Right lobe of liver (tissue), 6 donors: Measurements from ENCODE around the gene FAM241B. TPM values are rescaled to one million over a fixed set of nuclear protein-coding genes. Genes with fewer than 3 reads are reported as not detected.

ENCODE experiments used
- ATAC-seq, 4 donors: fragments of 200-7000 bp; cut with Tn5 transposase; one replicate each; pipeline ENCODE4 v1.9.1; 2020; ENCODE audit warnings: mild to moderate bottlenecking in 4 of 4, moderate library complexity in 4 of 4
- DNase-seq, 3 donors: peaks; one replicate each; pipeline ENCODE4 v3.0.0-alpha.2; 2020
- H3K27ac ChIP-seq, 3 donors: fragments of 200-600 bp; one replicate each; pipeline ENCODE4 v1.8.0; 2022
- H3K27me3 ChIP-seq, 2 donors: fragments of 200-600 bp; one replicate each; pipeline ENCODE4 v1.8.0; 2022
- H3K36me3 ChIP-seq, 4 donors: fragments of 200-600 bp; sonication (generic) in 1 of 4; one replicate each; pipeline versions ENCODE4 v1.5.1 to v1.8.0; 2017 to 2022; ENCODE audit warnings: control low read depth in 1 of 4
- H3K4me1 ChIP-seq, 4 donors: fragments of 200-600 bp; sonication (generic) in 1 of 4; one replicate each; pipeline versions ENCODE4 v1.5.1 to v1.8.0; 2017 to 2022; ENCODE audit warnings: control low read depth in 1 of 4
- H3K4me3 ChIP-seq, 3 donors: fragments of 200-600 bp; one replicate each; pipeline ENCODE4 v1.8.0; 2022
- H3K9me3 ChIP-seq, 4 donors: fragments of 200-600 bp; sonication (generic) in 1 of 4; one replicate each; pipeline versions ENCODE4 v1.5.1 to v1.8.0; 2017 to 2022; ENCODE audit warnings: control low read depth in 1 of 4
- POLR2A ChIP-seq: fragments of 450-650 bp; IDR thresholded peaks from one replicate; pipeline ENCODE4 v1.6.1; 2017; ENCODE audit warnings: antibody characterized with exemption, mild to moderate bottlenecking
- WGBS: methylation state at CpG from one replicate; pipeline ENCODE4 v1.1.6; 2018; ENCODE audit warnings: low coverage, low lambda C conversion rate; ENCODE audit not compliant: insufficient coverage; ENCODE audit errors: missing lambda C conversion rate; 5-methylcytosine and 5-hydroxymethylcytosine counted together
- intact Hi-C, 2 donors: fragments of 100-400 bp; cut with DNase I; formaldehyde crosslinking; loops; one replicate each; pipeline versions ENCODE4 v1.11.2 to v1.14.1; 2022
- total RNA-seq, 6 experiments: library from RNA; depleted of rRNA in 2 of 6; stranded (reverse); fragments of >200 nt in 2 of 6; fragmentation: NEBNext Ultra II Directional in 3 of 6; extraction: Animal tissue kit (Norgen Biotek cat#: 25700) in 3 of 6; gene quantifications; one replicate each; pipeline versions ENCODE4 v1.1.0 to v1.2.4, GENCODE V29; 2016 to 2023
- TF ChIP-seq, protein P1 (sequence below), 4 donors: fragments of 200-600 bp in 3 of 4; fragments of 450-650 bp in 1 of 4; IDR thresholded peaks; one replicate each; pipeline versions ENCODE4 v1.5.1 to v1.8.0; 2016 to 2022; ENCODE audit warnings: antibody characterized with exemption in 4 of 4, mild to moderate bottlenecking in 2 of 4
- donor health status: DM: no; HTN: yes; CAD: no.
- donor health status: DM: no; HTN: no; CAD: no.
- donor health status: DM: no; HTN: no; CAD: no.
- donor health status: DM: no; HTN: yes; CAD: no.
- donor health status: DM: no; HTN: yes; CAD: no.

FAM241B gene
- total RNA-seq, 6 experiments from 2014 or later: 0.74 to 3.9 (median 1.5) TPM

DNA sequence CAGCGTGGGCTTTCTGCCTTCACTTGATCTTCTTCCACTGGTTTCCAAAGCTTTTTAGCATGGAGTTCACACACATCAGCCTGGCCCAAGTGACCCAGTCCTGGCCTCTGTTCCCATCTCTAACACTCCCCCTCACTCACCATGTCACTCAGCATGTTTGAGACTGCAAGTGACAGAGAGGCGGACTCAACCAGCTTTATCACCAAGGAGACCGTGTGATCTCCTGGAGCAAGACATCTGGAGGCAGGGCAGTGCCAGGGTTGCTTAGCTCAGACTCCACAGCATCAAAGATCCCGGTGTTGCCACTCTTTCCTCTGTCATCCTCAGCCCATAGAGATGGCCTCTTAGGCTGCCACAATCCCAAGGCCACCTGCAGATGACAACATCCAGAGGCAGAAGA is 39.4 kb downstream of the FAM241B start:
- no peak for ATAC-seq
- H3K4me1 ChIP-seq: peaks cover 0 to 8% (median 0%) of the 10 kb centered on the region in 4 donors
- H3K27me3 ChIP-seq: no peaks in the 10 kb centered on the region
- intact Hi-C loops: no loop called here
- no peak for DNase-seq
- WGBS: 86% methylated on average over 3 of the region's 4 CpGs
- no peak overlapping the region for H3K4me3 ChIP-seq
- no peaks in the 10 kb centered on the region for H3K9me3 ChIP-seq
- no peaks in the 10 kb centered on the region for H3K36me3 ChIP-seq
- H3K27ac ChIP-seq: no peak overlapping the region
- TF ChIP-seq, protein P1, sequence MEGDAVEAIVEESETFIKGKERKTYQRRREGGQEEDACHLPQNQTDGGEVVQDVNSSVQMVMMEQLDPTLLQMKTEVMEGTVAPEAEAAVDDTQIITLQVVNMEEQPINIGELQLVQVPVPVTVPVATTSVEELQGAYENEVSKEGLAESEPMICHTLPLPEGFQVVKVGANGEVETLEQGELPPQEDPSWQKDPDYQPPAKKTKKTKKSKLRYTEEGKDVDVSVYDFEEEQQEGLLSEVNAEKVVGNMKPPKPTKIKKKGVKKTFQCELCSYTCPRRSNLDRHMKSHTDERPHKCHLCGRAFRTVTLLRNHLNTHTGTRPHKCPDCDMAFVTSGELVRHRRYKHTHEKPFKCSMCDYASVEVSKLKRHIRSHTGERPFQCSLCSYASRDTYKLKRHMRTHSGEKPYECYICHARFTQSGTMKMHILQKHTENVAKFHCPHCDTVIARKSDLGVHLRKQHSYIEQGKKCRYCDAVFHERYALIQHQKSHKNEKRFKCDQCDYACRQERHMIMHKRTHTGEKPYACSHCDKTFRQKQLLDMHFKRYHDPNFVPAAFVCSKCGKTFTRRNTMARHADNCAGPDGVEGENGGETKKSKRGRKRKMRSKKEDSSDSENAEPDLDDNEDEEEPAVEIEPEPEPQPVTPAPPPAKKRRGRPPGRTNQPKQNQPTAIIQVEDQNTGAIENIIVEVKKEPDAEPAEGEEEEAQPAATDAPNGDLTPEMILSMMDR (IDR thresholded peaks at IDR 0.05): no peak
- TF ChIP-seq POLR2A: no peak

DNA sequence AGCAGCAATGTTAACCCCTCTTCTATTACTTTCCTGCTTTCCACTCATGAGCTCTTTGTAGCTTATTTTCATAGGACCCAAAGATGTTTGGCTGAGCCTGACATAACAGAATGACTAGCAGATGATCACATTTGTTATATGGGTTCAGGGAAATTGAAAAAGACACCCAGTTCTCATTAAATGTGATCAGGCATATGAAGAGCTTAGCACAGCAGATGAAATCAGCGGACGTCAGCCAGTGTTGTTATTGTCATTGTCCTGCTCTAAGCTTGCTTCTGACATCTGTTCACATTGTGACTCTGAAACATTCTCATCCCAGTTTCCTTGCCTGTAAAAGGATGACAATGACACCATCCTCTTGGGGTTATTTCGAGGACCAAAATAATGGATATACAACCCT is 43.5 kb downstream of the FAM241B start:
- WGBS: 90% methylated on average over 3 of the region's 3 CpGs

DNA sequence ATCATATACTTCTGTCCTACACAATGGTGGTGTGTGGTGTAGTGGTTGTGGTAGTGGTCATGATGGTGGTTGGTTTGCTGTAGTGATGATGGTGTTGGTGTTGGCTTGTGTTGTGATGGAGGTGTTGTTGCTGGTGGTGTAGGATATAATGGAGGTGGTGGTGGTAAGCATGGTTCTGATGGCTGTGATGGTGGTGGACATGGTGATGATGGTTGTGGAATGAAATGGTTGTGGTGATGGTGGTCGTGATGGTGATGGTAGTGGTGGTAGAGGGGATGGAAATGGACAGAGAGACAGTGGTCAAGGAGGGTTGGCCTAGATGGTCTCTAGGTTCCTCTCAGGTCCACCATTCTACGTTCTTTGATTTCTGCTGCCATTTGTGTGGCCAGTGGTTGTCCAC is 44.7 kb downstream of the FAM241B start:
- H3K9me3 ChIP-seq: no peaks in the 10 kb centered on the region
- H3K36me3 ChIP-seq: no peaks in the 10 kb centered on the region
- intact Hi-C loops: no loop called here
- DNase-seq: no peak
- no peak overlapping the region for H3K27ac ChIP-seq
- no peak for ATAC-seq
- TF ChIP-seq, protein P1 (IDR thresholded peaks at IDR 0.05): no peak
- no peak for TF ChIP-seq POLR2A
- H3K4me1 ChIP-seq: no peaks in the 10 kb centered on the region
- no peak overlapping the region for H3K4me3 ChIP-seq
- WGBS: 66% methylated on average over 2 of the region's 2 CpGs
- H3K27me3 ChIP-seq: no peaks in the 10 kb centered on the region

More for the DNA sequence above, 43.5 kb downstream of the FAM241B start:
- Histone ChIP-seq H3K27ac (no peak overlapping the region), H3K36me3 (no peaks in the 10 kb centered on the region), H3K4me3 (no peak overlapping the region), H3K9me3 (no peaks in the 10 kb centered on the region), H3K27me3 (no peaks in the 10 kb centered on the region), H3K4me1 (no peaks in the 10 kb centered on the region)
- no peak for DNase-seq
- intact Hi-C loops: no loop called here
- ATAC-seq: no peak
- TF ChIP-seq, protein P1 (IDR thresholded peaks at IDR 0.05): no peak
- TF ChIP-seq POLR2A: no peak

DNA sequence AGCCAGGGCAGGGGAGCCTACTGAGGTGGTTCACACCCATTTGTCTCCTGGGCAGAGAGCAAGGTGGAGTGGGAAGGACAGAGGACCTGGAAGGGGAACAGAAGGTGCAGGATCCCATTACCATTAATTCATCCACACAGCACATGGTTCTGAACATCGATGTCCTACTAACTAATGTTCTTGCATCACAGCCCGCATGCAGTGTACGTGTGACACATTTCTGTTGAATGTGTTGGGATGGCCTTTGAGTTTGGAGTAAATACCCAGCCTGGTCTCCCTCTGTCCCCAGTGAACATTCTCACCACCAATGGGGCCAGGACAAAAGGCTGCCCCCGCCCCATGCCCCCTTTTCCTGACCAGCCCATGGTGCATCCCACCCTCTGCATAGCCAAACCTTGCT is 46.3 kb downstream of the FAM241B start:
- WGBS: no CpG with 5 or more reads among the region's 4 CpGs
- Histone ChIP-seq H3K36me3 (no peaks in the 10 kb centered on the region), H3K4me3 (no peak overlapping the region), H3K4me1 (no peaks in the 10 kb centered on the region), H3K9me3 (no peaks in the 10 kb centered on the region), H3K27me3 (no peaks in the 10 kb centered on the region), H3K27ac (no peak overlapping the region)
- intact Hi-C loops: no loop called here
- no peak for TF ChIP-seq POLR2A
- DNase-seq (no peak), ATAC-seq (peak in 1 of 4 donors; percentile 13)

DNA sequence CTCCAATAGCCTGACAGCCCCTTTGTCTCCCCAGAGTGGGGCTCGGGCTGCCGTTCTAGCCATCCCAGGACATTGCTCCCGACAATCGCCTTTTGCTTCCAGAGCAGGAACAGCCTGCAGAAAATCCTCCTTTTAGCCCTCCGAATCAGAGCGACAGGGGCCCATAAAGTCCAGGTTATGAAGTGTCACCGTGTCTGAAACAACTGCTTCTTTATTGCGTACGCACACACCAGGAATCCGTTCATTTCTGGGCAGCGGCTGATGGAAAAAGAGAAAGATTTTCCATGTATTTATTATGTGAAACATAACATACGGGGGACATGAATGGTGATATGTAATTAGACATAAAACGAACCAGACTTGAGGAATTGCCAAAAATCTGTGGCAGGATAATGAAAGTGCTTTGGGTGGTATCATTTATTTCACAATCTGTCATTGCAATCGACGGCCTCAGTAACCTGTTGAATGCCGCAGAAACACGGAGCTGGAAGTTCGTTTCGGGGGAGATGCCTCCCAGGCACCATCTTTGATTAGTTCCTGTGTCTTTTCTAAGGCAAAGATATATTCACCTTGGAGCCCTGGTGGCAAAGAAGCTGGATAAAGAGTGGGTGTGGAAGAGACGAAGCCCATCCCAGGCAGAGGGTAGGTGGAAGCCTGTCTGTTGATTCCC is 48.1 kb downstream of the FAM241B start:
- WGBS: 77% methylated on average over 18 of the region's 20 CpGs
- H3K4me3 ChIP-seq: no peak overlapping the region
- DNase-seq: no peak
- H3K36me3 ChIP-seq: no peaks in the 10 kb centered on the region
- intact Hi-C loops: no loop called here
- H3K9me3 ChIP-seq: no peaks in the 10 kb centered on the region
- H3K27me3 ChIP-seq: no peaks in the 10 kb centered on the region
- ATAC-seq: no peak
- H3K27ac ChIP-seq: no peak overlapping the region
- no peak for TF ChIP-seq POLR2A
- TF ChIP-seq, protein P1 (IDR thresholded peaks at IDR 0.05): no peak
- no peaks in the 10 kb centered on the region for H3K4me1 ChIP-seq
